ENCODE results near the gene SERPINA4. TPM values are rescaled to one million over a fixed set of nuclear protein-coding genes. Genes with fewer than 3 reads are reported as not detected.

Gene SERPINA4
- total and polyA plus RNA-seq, 2 of the 13 experiments (the other 11 are each of a cell fraction or from before 2014, with no cell fraction given), result 39.1 to 57.8 TPM

GRCh38 chr14:94599656-94600004 is 38.4 kb downstream of the SERPINA4 start (continued):
- no peak for TF ChIP-seq SALL2 (CRISPR knock-in tag; IDR thresholded peaks at IDR 0.05)
- TF ChIP-seq, protein P1, sequence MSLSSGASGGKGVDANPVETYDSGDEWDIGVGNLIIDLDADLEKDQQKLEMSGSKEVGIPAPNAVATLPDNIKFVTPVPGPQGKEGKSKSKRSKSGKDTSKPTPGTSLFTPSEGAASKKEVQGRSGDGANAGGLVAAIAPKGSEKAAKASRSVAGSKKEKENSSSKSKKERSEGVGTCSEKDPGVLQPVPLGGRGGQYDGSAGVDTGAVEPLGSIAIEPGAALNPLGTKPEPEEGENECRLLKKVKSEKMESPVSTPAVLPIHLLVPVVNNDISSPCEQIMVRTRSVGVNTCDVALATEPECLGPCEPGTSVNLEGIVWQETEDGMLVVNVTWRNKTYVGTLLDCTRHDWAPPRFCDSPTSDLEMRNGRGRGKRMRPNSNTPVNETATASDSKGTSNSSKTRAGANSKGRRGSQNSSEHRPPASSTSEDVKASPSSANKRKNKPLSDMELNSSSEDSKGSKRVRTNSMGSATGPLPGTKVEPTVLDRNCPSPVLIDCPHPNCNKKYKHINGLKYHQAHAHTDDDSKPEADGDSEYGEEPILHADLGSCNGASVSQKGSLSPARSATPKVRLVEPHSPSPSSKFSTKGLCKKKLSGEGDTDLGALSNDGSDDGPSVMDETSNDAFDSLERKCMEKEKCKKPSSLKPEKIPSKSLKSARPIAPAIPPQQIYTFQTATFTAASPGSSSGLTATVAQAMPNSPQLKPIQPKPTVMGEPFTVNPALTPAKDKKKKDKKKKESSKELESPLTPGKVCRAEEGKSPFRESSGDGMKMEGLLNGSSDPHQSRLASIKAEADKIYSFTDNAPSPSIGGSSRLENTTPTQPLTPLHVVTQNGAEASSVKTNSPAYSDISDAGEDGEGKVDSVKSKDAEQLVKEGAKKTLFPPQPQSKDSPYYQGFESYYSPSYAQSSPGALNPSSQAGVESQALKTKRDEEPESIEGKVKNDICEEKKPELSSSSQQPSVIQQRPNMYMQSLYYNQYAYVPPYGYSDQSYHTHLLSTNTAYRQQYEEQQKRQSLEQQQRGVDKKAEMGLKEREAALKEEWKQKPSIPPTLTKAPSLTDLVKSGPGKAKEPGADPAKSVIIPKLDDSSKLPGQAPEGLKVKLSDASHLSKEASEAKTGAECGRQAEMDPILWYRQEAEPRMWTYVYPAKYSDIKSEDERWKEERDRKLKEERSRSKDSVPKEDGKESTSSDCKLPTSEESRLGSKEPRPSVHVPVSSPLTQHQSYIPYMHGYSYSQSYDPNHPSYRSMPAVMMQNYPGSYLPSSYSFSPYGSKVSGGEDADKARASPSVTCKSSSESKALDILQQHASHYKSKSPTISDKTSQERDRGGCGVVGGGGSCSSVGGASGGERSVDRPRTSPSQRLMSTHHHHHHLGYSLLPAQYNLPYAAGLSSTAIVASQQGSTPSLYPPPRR (CRISPR knock-in tag; IDR thresholded peaks at IDR 0.05; ENCODE audit: borderline replicate concordance), result no peak
- TF ChIP-seq ZNF317 (CRISPR knock-in tag; IDR thresholded peaks at IDR 0.05), result no peak
- TF ChIP-seq SRSF4 (IDR thresholded peaks at IDR 0.05; ENCODE audit: low read depth, low read length, poor library complexity, severe bottlenecking), result no peak
- TF ChIP-seq ZNF180 (CRISPR knock-in tag; IDR thresholded peaks at IDR 0.05; ENCODE audit: borderline replicate concordance, low read depth), result no peak
- TF ChIP-seq ZNF205 (CRISPR knock-in tag; IDR thresholded peaks at IDR 0.05), result no peak; the same call in 1 of the 2 replicates
- no peak for TF ChIP-seq ZNF329 (CRISPR knock-in tag; IDR thresholded peaks at IDR 0.05; ENCODE audit: low read depth)
- TF ChIP-seq RARA (CRISPR knock-in tag; IDR thresholded peaks at IDR 0.05), result peak; percentile 74; the same call in 1 of the 2 replicates
- no peak for TF ChIP-seq ZNF790 (CRISPR knock-in tag; IDR thresholded peaks at IDR 0.05; ENCODE audit: borderline replicate concordance)
- no peak for TF ChIP-seq ZNF883 (CRISPR knock-in tag; IDR thresholded peaks at IDR 0.05; ENCODE audit: not compliant biosample characterization)
- peak; percentile 66 for TF ChIP-seq ZBTB26 (CRISPR knock-in tag; IDR thresholded peaks at IDR 0.05; ENCODE audit: borderline replicate concordance)
- no peak for TF ChIP-seq ZNF121 (CRISPR knock-in tag; IDR thresholded peaks at IDR 0.05)
- TF ChIP-seq NRL (CRISPR knock-in tag; IDR thresholded peaks at IDR 0.05; ENCODE audit: borderline replicate concordance), result no peak
- 0 out of 2 replicates have a peak, but pooled peaks have one; percentile 3 for TF ChIP-seq ZNF563 (CRISPR knock-in tag; IDR thresholded peaks at IDR 0.05)
- TF ChIP-seq ELF1 (CRISPR knock-in tag; IDR thresholded peaks at IDR 0.05), result peak; percentile 31; the same call in 1 of the 2 replicates
- TF ChIP-seq MTF1 (CRISPR knock-in tag; IDR thresholded peaks at IDR 0.05), result no peak
- TF ChIP-seq, protein P2, sequence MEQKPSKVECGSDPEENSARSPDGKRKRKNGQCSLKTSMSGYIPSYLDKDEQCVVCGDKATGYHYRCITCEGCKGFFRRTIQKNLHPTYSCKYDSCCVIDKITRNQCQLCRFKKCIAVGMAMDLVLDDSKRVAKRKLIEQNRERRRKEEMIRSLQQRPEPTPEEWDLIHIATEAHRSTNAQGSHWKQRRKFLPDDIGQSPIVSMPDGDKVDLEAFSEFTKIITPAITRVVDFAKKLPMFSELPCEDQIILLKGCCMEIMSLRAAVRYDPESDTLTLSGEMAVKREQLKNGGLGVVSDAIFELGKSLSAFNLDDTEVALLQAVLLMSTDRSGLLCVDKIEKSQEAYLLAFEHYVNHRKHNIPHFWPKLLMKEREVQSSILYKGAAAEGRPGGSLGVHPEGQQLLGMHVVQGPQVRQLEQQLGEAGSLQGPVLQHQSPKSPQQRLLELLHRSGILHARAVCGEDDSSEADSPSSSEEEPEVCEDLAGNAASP (CRISPR knock-in tag; IDR thresholded peaks at IDR 0.05; ENCODE audit: borderline replicate concordance), result 0 out of 2 replicates have a peak, but pooled peaks have one; percentile 5
- no peak for TF ChIP-seq ZNF513 (CRISPR knock-in tag; conservative IDR thresholded peaks at IDR 0.05)

Measured in HepG2 (cell line).